CD8-positive, alpha-beta memory T cell (primary cell): Measurements from ENCODE around the gene MAN2B2. TPM values are rescaled to one million over a fixed set of nuclear protein-coding genes. Genes with fewer than 3 reads are reported as not detected.

ENCODE experiments used
- CTCF ChIA-PET: fragments of 350-600 bp; sonication (Branson Sonifier 250); formaldehyde crosslinking; loops from one replicate; lab custom pipeline; 2021; ENCODE audit warnings: antibody characterized with exemption; lab: Charles Lee
- POLR2A ChIA-PET: fragments of 350-600 bp; sonication (Branson Sonifier 250); formaldehyde crosslinking; loops from one replicate; lab custom pipeline; 2021; ENCODE audit warnings: antibody characterized with exemption; lab: Charles Lee
- DNase-seq, 5 donors: peaks; one replicate each; pipeline versions ENCODE4 v3.0.0 to v3.0.0-alpha.2; 2020 to 2022; ENCODE audit warnings: mixed read lengths in 1 of 5
- H3K27ac ChIP-seq: one replicate; pipeline ENCODE4 v1.7.0; 2013; ENCODE audit warnings: low read depth, mild to moderate bottlenecking, low read length, moderate library complexity
- H3K27me3 ChIP-seq: 2 replicates; pipeline ENCODE4 v1.7.0; 2013; ENCODE audit warnings: low read length, mild to moderate bottlenecking; ENCODE audit not compliant: insufficient read depth, poor library complexity, severe bottlenecking
- H3K36me3 ChIP-seq: 2 replicates; pipeline ENCODE4 v1.7.0; 2013; ENCODE audit warnings: mild to moderate bottlenecking, low read length, moderate library complexity; ENCODE audit not compliant: insufficient read depth
- H3K4me1 ChIP-seq: 2 replicates; pipeline ENCODE4 v1.7.0; 2013; ENCODE audit warnings: mild to moderate bottlenecking, low read length, moderate library complexity; ENCODE audit not compliant: insufficient read depth
- H3K4me3 ChIP-seq: 2 replicates; pipeline ENCODE4 v1.7.0; 2013; ENCODE audit warnings: mild to moderate bottlenecking, low read length
- H3K9me3 ChIP-seq: 2 replicates; pipeline ENCODE4 v1.7.0; 2013; ENCODE audit warnings: mild to moderate bottlenecking, low read length
- H3K27ac Mint-ChIP-seq, 8 donors: one replicate each; pipeline ENCODE4 v1.8.0; 2020 to 2021; ENCODE audit warnings: mixed read lengths in 8 of 8, mild to moderate bottlenecking in 6 of 8, inconsistent platforms in 3 of 8, moderate library complexity in 3 of 8
- H3K27me3 Mint-ChIP-seq, 2 donors: one replicate each; pipeline ENCODE4 v1.8.0; 2020 to 2021; ENCODE audit warnings: mixed read lengths in 2 of 2, mild to moderate bottlenecking in 1 of 2, moderate library complexity in 1 of 2
- H3K36me3 Mint-ChIP-seq, 3 donors: one replicate each; pipeline ENCODE4 v1.8.0; 2020 to 2021; ENCODE audit warnings: mixed read lengths in 3 of 3, inconsistent platforms in 1 of 3, mild to moderate bottlenecking in 1 of 3
- H3K4me1 Mint-ChIP-seq, 3 donors: one replicate each; pipeline ENCODE4 v1.8.0; 2020 to 2021; ENCODE audit warnings: mixed read lengths in 3 of 3, inconsistent platforms in 1 of 3, mild to moderate bottlenecking in 1 of 3
- H3K4me3 Mint-ChIP-seq, 7 donors: one replicate each; pipeline ENCODE4 v1.8.0; 2020 to 2021; ENCODE audit warnings: mixed read lengths in 7 of 7, mild to moderate bottlenecking in 6 of 7, moderate library complexity in 4 of 7, inconsistent platforms in 2 of 7
- H3K9me3 Mint-ChIP-seq, 5 donors: one replicate each; pipeline ENCODE4 v1.8.0; 2020 to 2022; ENCODE audit warnings: mixed read lengths in 5 of 5, mild to moderate bottlenecking in 3 of 5, moderate library complexity in 2 of 5, inconsistent platforms in 1 of 5
- polyA plus RNA-seq: library from polyadenylated mRNA; unstranded; fragments of 300-500 nt; fragmentation: Illumina TruSeq; gene quantifications from one replicate; pipeline ENCODE4 v1.2.3, GENCODE V29; 2021
- total RNA-seq, 2 experiments: library from RNA; stranded (reverse); gene quantifications; one replicate each; pipeline ENCODE4 v1.2.3, GENCODE V29; 2021

MAN2B2 gene
- total and polyA plus RNA-seq, 3 experiments from 2014 or later = 17.5 to 33.5 (median 18.3) TPM

- Mint-ChIP-seq H3K36me3 (peaks cover 0 to 6% (median 0%) of the 10 kb centered on the region in 3 donors), H3K4me1 (peaks cover 2 to 5% (median 4%) of the 10 kb centered on the region in 3 donors), H3K27ac (no peak overlapping the region), H3K4me3 (no peak overlapping the region), H3K9me3 (peaks cover 5 to 11% (median 7%) of the 10 kb centered on the region in 5 donors), H3K27me3 (peaks cover 28 to 78% of the 10 kb centered on the region in 2 donors)
- H3K9me3 ChIP-seq = no peaks in the 10 kb centered on the region
- ChIA-PET CTCF (no interaction called here), POLR2A (no interaction called here)
- no peak overlapping the region for H3K27ac ChIP-seq
- peaks cover 8% of the 10 kb centered on the region for H3K27me3 ChIP-seq
- no peak overlapping the region for H3K4me3 ChIP-seq
- H3K4me1 ChIP-seq = no peaks in the 10 kb centered on the region
- no peaks in the 10 kb centered on the region for H3K36me3 ChIP-seq
- DNase-seq = no peak
Observed at GRCh38 chr4:6556263-6556662, 18.7 kb upstream of the MAN2B2 start.

GRCh38 chr4:6557185-6557584, 17.8 kb upstream of the MAN2B2 start:
- no peaks in the 10 kb centered on the region for H3K4me1 ChIP-seq
- H3K27ac Mint-ChIP-seq = no peak overlapping the region
- H3K27ac ChIP-seq = no peak overlapping the region
- CTCF ChIA-PET = interaction anchor here (1.3 kb wide), 1 partner anchor 10 kb away, joined by 3 read pairs; no protein-coding TSS in a partner anchor
- H3K27me3 ChIP-seq = peaks cover 11% of the 10 kb centered on the region
- H3K4me1 Mint-ChIP-seq = peaks cover 7 to 15% (median 10%) of the 10 kb centered on the region in 3 donors
- H3K4me3 Mint-ChIP-seq = no peak overlapping the region
- peaks cover 0 to 5% (median 0%) of the 10 kb centered on the region in 3 donors for H3K36me3 Mint-ChIP-seq
- H3K4me3 ChIP-seq = no peak overlapping the region
- POLR2A ChIA-PET = no interaction called here
- H3K9me3 Mint-ChIP-seq = peaks cover 0 to 6% (median 5%) of the 10 kb centered on the region in 5 donors
- DNase-seq = no peak
- no peaks in the 10 kb centered on the region for H3K36me3 ChIP-seq
- no peaks in the 10 kb centered on the region for H3K9me3 ChIP-seq
- peaks cover 29 to 80% of the 10 kb centered on the region in 2 donors for H3K27me3 Mint-ChIP-seq

- no peaks in the 10 kb centered on the region for H3K9me3 Mint-ChIP-seq
- no peak overlapping the region for H3K27ac Mint-ChIP-seq
- Histone ChIP-seq H3K4me3 (no peak overlapping the region), H3K27ac (no peak overlapping the region), H3K4me1 (no peaks in the 10 kb centered on the region), H3K36me3 (no peaks in the 10 kb centered on the region), H3K9me3 (no peaks in the 10 kb centered on the region), H3K27me3 (peaks cover 17% of the 10 kb centered on the region)
- no peak for DNase-seq
- POLR2A ChIA-PET = no interaction called here
- H3K36me3 Mint-ChIP-seq = no peaks in the 10 kb centered on the region
- no peak overlapping the region for H3K4me3 Mint-ChIP-seq
- H3K27me3 Mint-ChIP-seq = peaks cover 33 to 80% of the 10 kb centered on the region in 2 donors
- H3K4me1 Mint-ChIP-seq = peaks cover 10 to 21% (median 10%) of the 10 kb centered on the region in 3 donors
- CTCF ChIA-PET = interaction anchor here (1.3 kb wide), 1 partner anchor 11 kb away, joined by 3 read pairs; no protein-coding TSS in a partner anchor
Observed at GRCh38 chr4:6557856-6558255, 17.1 kb upstream of the MAN2B2 start.

GRCh38 chr4:6560416-6561172, 14.4 kb upstream of the MAN2B2 start:
- POLR2A ChIA-PET = no interaction called here

GRCh38 chr4:6561173-6561516, 13.8 kb upstream of the MAN2B2 start:
- H3K36me3 ChIP-seq = no peaks in the 10 kb centered on the region
- no peaks in the 10 kb centered on the region for H3K9me3 ChIP-seq
- DNase-seq = no peak
- peak overlapping the region in 2 of 7 donors; percentile 52 to 82 for H3K4me3 Mint-ChIP-seq
- H3K27me3 Mint-ChIP-seq = peaks cover 38 to 77% of the 10 kb centered on the region in 2 donors
- H3K36me3 Mint-ChIP-seq = peaks cover 0 to 6% (median 0%) of the 10 kb centered on the region in 3 donors
- H3K9me3 Mint-ChIP-seq = no peaks in the 10 kb centered on the region
- H3K4me1 ChIP-seq = no peaks in the 10 kb centered on the region
- peaks cover 10 to 22% (median 10%) of the 10 kb centered on the region in 3 donors for H3K4me1 Mint-ChIP-seq
- ChIA-PET CTCF (interaction anchor here (1.3 kb wide), 1 partner anchor 14 kb away, joined by 3 read pairs; no protein-coding TSS in a partner anchor), POLR2A (no interaction called here)
- no peak overlapping the region for H3K4me3 ChIP-seq
- H3K27me3 ChIP-seq = peaks cover 29% of the 10 kb centered on the region
- H3K27ac Mint-ChIP-seq = peak overlapping the region in 1 of 8 donors; percentile 55
- no peak overlapping the region for H3K27ac ChIP-seq

More at GRCh38 chr4:6560416-6561172, 14.4 kb upstream of the MAN2B2 start:
- Histone ChIP-seq H3K4me3 (no peak overlapping the region), H3K27ac (no peak overlapping the region), H3K27me3 (peaks cover 29% of the 10 kb centered on the region), H3K9me3 (no peaks in the 10 kb centered on the region), H3K4me1 (no peaks in the 10 kb centered on the region), H3K36me3 (no peaks in the 10 kb centered on the region)
- Mint-ChIP-seq H3K4me3 (peak overlapping the region in 2 of 7 donors; percentile 52 to 82), H3K9me3 (no peaks in the 10 kb centered on the region), H3K4me1 (peaks cover 10 to 22% (median 10%) of the 10 kb centered on the region in 3 donors), H3K27me3 (peaks cover 37 to 77% of the 10 kb centered on the region in 2 donors), H3K36me3 (peaks cover 0 to 5% (median 0%) of the 10 kb centered on the region in 3 donors), H3K27ac (no peak overlapping the region)
- no peak for DNase-seq
- CTCF ChIA-PET = interaction anchor here (1.1 kb wide), 1 partner anchor 14 kb away, joined by 3 read pairs; no protein-coding TSS in a partner anchor

- CTCF ChIA-PET = interaction anchor here (1.2 to 1.3 kb wide), 2 partner anchors 12 to 14 kb away, joined by 3 read pairs; no protein-coding TSS in a partner anchor
- H3K9me3 Mint-ChIP-seq = no peaks in the 10 kb centered on the region
Observed at GRCh38 chr4:6561706-6562371, 13.2 kb upstream of the MAN2B2 start.

GRCh38 chr4:6562931-6563901, 11.8 kb upstream of the MAN2B2 start:
- CTCF ChIA-PET = interaction anchor here (1.2 kb wide), 1 partner anchor 13 kb away, joined by 3 read pairs; no protein-coding TSS in a partner anchor
- DNase-seq = no peak
- no peak overlapping the region for H3K27ac Mint-ChIP-seq

More at GRCh38 chr4:6561706-6562371, 13.2 kb upstream of the MAN2B2 start:
- H3K27me3 ChIP-seq = peaks cover 24% of the 10 kb centered on the region
- H3K36me3 ChIP-seq = no peaks in the 10 kb centered on the region
- POLR2A ChIA-PET = no interaction called here
- H3K4me1 ChIP-seq = no peaks in the 10 kb centered on the region
- Mint-ChIP-seq H3K4me1 (peaks cover 10 to 22% (median 10%) of the 10 kb centered on the region in 3 donors), H3K36me3 (peaks cover 0 to 6% (median 0%) of the 10 kb centered on the region in 3 donors), H3K27ac (peak overlapping the region in 1 of 8 donors; percentile 55), H3K27me3 (peaks cover 38 to 74% of the 10 kb centered on the region in 2 donors), H3K4me3 (peak overlapping the region; percentile 12 to 55 (median 45))
- H3K9me3 ChIP-seq = no peaks in the 10 kb centered on the region
- H3K27ac ChIP-seq = no peak overlapping the region
- no peak for DNase-seq
- no peak overlapping the region for H3K4me3 ChIP-seq

More at GRCh38 chr4:6562931-6563901, 11.8 kb upstream of the MAN2B2 start:
- no peaks in the 10 kb centered on the region for H3K9me3 ChIP-seq
- POLR2A ChIA-PET = no interaction called here
- H3K27me3 ChIP-seq = peaks cover 21% of the 10 kb centered on the region
- H3K4me1 ChIP-seq = no peaks in the 10 kb centered on the region
- no peaks in the 10 kb centered on the region for H3K36me3 ChIP-seq
- Mint-ChIP-seq H3K4me3 (peak overlapping the region in 4 of 7 donors; percentile 31 to 51 (median 36)), H3K4me1 (peaks cover 10 to 22% (median 10%) of the 10 kb centered on the region in 3 donors), H3K36me3 (peaks cover 0 to 6% (median 0%) of the 10 kb centered on the region in 3 donors), H3K9me3 (no peaks in the 10 kb centered on the region), H3K27me3 (peaks cover 36 to 64% of the 10 kb centered on the region in 2 donors)
- H3K27ac ChIP-seq = no peak overlapping the region
- no peak overlapping the region for H3K4me3 ChIP-seq
